ENCODE results near the gene WDTC1. TPM values are rescaled to one million over a fixed set of nuclear protein-coding genes. Genes with fewer than 3 reads are reported as not detected.
A peak's percentile ranks its signal among the peaks of the same experiment; 100 is the strongest.

Gene WDTC1
- total and polyA plus RNA-seq, 9 donors: 20.2 to 43.9 (median 29.2) TPM

DNA sequence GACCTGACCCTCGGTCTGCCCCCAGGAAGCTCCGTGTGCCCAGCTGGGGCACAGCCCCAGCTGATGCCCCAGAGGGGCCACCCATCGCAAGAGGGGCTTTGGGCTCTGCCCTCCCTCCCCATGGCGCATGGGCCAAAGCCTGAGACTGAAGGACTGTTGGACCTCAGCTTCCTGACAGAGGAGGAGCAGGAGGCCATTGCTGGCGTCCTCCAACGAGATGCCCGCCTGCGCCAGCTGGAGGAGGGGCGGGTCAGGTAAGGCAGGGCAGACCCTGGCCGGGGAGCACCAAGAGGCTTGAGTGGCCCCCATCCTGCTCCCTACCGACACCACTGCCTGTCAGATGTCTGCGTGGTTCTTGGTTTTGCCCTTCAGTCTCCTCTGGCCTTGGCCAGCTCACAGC lies 110.8 kb downstream of the WDTC1 start:
- no peak overlapping the region for H3K27ac ChIP-seq
- WGBS, 3 donors: 87% methylated on average over 12 of the region's 12 CpGs
- H3K36me3 ChIP-seq: no peaks in the 10 kb centered on the region
- H3K4me3 ChIP-seq: no peak overlapping the region
- H3K27me3 ChIP-seq: no peaks in the 10 kb centered on the region
- H3K9me3 ChIP-seq: no peaks in the 10 kb centered on the region
- intact Hi-C loops (cut with DNase I): no loop called here
- TF ChIP-seq EP300 (IDR thresholded peaks at IDR 0.05): no peak
- no peak for TF ChIP-seq POLR2A (IDR thresholded peaks at IDR 0.05)
- TF ChIP-seq, protein P1, sequence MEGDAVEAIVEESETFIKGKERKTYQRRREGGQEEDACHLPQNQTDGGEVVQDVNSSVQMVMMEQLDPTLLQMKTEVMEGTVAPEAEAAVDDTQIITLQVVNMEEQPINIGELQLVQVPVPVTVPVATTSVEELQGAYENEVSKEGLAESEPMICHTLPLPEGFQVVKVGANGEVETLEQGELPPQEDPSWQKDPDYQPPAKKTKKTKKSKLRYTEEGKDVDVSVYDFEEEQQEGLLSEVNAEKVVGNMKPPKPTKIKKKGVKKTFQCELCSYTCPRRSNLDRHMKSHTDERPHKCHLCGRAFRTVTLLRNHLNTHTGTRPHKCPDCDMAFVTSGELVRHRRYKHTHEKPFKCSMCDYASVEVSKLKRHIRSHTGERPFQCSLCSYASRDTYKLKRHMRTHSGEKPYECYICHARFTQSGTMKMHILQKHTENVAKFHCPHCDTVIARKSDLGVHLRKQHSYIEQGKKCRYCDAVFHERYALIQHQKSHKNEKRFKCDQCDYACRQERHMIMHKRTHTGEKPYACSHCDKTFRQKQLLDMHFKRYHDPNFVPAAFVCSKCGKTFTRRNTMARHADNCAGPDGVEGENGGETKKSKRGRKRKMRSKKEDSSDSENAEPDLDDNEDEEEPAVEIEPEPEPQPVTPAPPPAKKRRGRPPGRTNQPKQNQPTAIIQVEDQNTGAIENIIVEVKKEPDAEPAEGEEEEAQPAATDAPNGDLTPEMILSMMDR (IDR thresholded peaks at IDR 0.05): no peak
- no peak for DNase-seq
- peaks cover 6% of the 10 kb centered on the region for H3K4me1 ChIP-seq (ENCODE audit: insufficient read depth)

DNA sequence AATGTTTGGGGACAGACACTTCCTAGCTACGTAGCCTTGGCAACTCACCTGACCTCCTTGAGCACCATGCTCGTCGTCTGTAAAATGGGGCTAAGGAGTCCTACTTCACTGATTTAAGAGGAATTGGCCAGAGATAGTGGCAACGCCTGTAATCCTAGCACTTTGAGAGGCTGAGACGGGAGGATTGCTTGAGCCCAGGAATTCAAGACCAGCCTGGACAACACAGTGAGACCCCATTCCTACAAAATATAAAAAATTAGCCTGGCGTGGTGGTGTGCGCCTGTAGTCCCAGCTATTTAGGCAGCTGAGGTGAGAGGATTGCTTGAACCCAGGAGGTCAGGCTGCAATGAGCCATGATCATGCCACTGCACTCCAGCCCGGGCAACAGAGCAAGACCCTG lies 111.9 kb downstream of the WDTC1 start:
- DNase-seq: no peak
- TF ChIP-seq EP300 (IDR thresholded peaks at IDR 0.05) (no peak), POLR2A (IDR thresholded peaks at IDR 0.05) (no peak)
- TF ChIP-seq, protein P1 (IDR thresholded peaks at IDR 0.05): no peak

DNA sequence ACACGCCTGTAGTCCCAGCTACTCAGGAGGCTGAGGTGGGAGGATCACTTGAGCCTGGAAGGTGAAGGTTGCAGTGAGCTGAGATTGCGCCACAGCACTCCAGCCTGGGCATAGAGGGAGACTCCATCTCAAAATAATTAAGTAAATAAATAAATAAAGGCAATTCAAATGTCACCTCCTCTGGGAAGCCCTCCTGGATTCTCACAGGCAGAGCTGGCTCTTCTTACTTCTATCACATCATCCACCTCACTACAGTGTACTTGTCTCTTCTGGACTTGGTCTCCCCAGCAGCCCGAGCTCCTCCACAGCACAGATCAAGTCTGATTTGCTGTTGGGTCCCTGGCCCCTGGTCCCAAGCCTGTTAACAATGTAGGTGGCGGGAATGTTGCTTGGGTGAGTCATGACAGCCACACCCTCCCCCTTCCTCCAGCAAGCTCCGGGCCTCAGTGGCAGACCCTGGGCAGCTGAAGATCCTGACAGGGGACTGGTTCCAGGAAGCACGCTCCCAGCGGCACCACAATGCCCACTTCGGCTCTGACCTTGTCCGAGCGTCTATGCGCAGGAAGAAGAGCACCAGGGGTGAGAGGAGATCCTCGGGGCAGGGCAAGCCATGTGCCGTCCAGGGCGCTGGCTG lies 112.7 kb downstream of the WDTC1 start:
- H3K4me1 ChIP-seq (ENCODE audit: insufficient read depth): peaks cover 8% of the 10 kb centered on the region
- no peak overlapping the region for H3K27ac ChIP-seq
- H3K4me3 ChIP-seq: no peak overlapping the region
- no peaks in the 10 kb centered on the region for H3K9me3 ChIP-seq
- H3K36me3 ChIP-seq: no peaks in the 10 kb centered on the region
- DNase-seq: no peak
- no peak for TF ChIP-seq EP300 (IDR thresholded peaks at IDR 0.05)
- intact Hi-C loops (cut with DNase I): no loop called here
- no peaks in the 10 kb centered on the region for H3K27me3 ChIP-seq
- WGBS, 3 donors: 75 to 81% (median 78%) methylated on average over 14 of the region's 14 CpGs

More for the DNA sequence above, 111.9 kb downstream of the WDTC1 start:
- Histone ChIP-seq H3K4me1 (ENCODE audit: insufficient read depth) (peaks cover 8% of the 10 kb centered on the region), H3K36me3 (no peaks in the 10 kb centered on the region), H3K4me3 (no peak overlapping the region), H3K27ac (no peak overlapping the region), H3K9me3 (no peaks in the 10 kb centered on the region), H3K27me3 (no peaks in the 10 kb centered on the region)
- WGBS, 3 donors: 86 to 89% (median 88%) methylated on average over 8 of the region's 8 CpGs
- intact Hi-C loops (cut with DNase I): no loop called here

DNA sequence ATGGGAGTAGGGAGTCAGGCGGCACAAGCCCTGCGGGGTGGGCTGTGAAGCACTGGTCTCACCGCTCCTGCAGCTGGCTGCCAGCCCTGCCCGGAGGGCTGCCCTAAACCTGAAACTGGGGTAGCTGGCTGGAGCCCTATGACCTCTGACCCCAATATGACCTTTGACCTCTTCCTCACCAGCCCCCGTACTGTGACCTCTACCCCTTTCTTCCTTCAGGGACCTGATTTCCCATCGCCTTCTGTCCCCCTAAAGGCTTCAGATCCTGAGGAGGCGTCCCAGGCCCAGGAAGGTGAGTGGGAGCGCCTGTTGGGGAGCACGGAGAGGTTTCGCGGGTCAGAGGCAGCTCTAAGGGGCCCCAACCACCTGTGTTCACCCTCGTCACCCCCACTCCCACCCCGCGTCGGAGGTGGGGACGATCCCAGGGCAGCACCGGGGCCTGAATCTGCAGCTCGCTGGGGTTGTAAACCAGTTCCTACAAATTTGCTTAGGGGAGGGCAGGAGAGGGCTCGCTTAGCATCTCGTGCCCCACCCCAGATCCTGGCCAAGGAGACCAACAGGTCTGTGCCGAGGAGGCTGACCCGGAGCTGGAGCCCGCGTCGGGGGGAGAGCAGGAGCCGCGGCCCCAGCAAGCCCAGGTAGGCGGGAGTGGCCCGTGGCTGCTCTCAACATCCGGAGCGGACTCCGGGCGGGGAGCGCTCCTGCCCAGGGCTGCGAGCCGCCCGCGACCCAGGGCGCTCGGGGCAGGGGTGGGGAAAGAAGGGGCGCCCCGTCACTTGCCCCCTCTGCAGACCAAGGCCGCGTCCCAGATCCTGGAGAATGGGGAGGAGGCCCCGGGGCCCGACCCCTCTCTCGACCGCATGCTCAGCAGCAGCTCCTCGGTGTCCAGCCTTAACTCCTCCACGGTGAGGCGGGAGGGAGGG lies 114.7 kb downstream of the WDTC1 start:
- DNase-seq: peak in 1 of 5 donors; percentile 35
- no peak overlapping the region for H3K27ac ChIP-seq
- TF ChIP-seq, protein P1 (IDR thresholded peaks at IDR 0.05): no peak
- TF ChIP-seq EP300 (IDR thresholded peaks at IDR 0.05): no peak
- no peak for TF ChIP-seq POLR2A (IDR thresholded peaks at IDR 0.05)

More for the DNA sequence above, 114.7 kb downstream of the WDTC1 start:
- Histone ChIP-seq H3K4me1 (ENCODE audit: insufficient read depth) (peaks cover 8% of the 10 kb centered on the region), H3K36me3 (no peaks in the 10 kb centered on the region), H3K27me3 (no peaks in the 10 kb centered on the region), H3K9me3 (no peaks in the 10 kb centered on the region), H3K4me3 (peak overlapping the region; percentile 45)
- WGBS, 3 donors: 19 to 27% (median 20%) methylated on average over 44 to 51 of the region's 51 CpGs
- intact Hi-C loops (cut with DNase I): no loop called here

Data from ovary (tissue), 9 donors.